H1 (cell line): ENCODE measurements around the gene NCEH1. TPM values are rescaled to one million over a fixed set of nuclear protein-coding genes. Genes with fewer than 3 reads are reported as not detected.

Experiments used
- ATF2 ChIP-seq: IDR thresholded peaks from 2 replicates; pipeline ENCODE4 v1.6.1; 2012; ENCODE audit warnings: low read length, inconsistent platforms
- CHD1 ChIP-seq: IDR thresholded peaks from 2 replicates; pipeline ENCODE4 v1.6.1; 2012; ENCODE audit warnings: low read depth, low read length, improper control_type of control experiment
- HDAC6 ChIP-seq: IDR thresholded peaks from one replicate; pipeline ENCODE4 v1.7.1; 2012; ENCODE audit warnings: low read depth, mild to moderate bottlenecking, inconsistent platforms, low read length, moderate library complexity
- JUND ChIP-seq: IDR thresholded peaks from 2 replicates; pipeline ENCODE4 v1.6.1; 2011; ENCODE audit warnings: mild to moderate bottlenecking, improper control_type of control experiment, low read length
- RAD21 ChIP-seq, 2 experiments: IDR thresholded peaks in 1 of 2; conservative IDR thresholded peaks in 1 of 2; 2 replicates each; pipeline ENCODE4 v1.6.1; 2011; ENCODE audit warnings: low read depth in 2 of 2, low read length in 2 of 2, improper control_type of control experiment in 1 of 2, inconsistent platforms in 1 of 2, mild to moderate bottlenecking in 1 of 2, moderate library complexity in 1 of 2
- RXRA ChIP-seq: IDR thresholded peaks from 2 replicates; pipeline ENCODE4 v1.6.1; 2011; ENCODE audit warnings: low read depth, mild to moderate bottlenecking, low read length, moderate library complexity; ENCODE audit not compliant: insufficient read depth
- SIRT6 ChIP-seq: IDR thresholded peaks from one replicate; pipeline ENCODE4 v1.7.1; 2012; ENCODE audit warnings: low read length, inconsistent platforms
- SP4 ChIP-seq: IDR thresholded peaks from 2 replicates; pipeline ENCODE4 v1.6.1; 2012; ENCODE audit warnings: low read length, inconsistent platforms
- TCF12 ChIP-seq: IDR thresholded peaks from 2 replicates; pipeline ENCODE4 v1.6.1; 2011; ENCODE audit warnings: low read depth, mild to moderate bottlenecking, low read length
- YY1 ChIP-seq: IDR thresholded peaks from 2 replicates; pipeline ENCODE4 v1.6.1; 2011; ENCODE audit warnings: low read depth, mild to moderate bottlenecking, low read length
- polyA plus RNA-seq, 7 experiments: library from polyadenylated mRNA; depleted of rRNA in 3 of 7; stranded (reverse) in 5 of 7; unstranded in 2 of 7; fragments of >200 nt in 5 of 7; fragments of 200-250 nt in 2 of 7; gene quantifications; 1 replicate in 5 of 7; 2 replicates in 1 of 7; 4 replicates in 1 of 7; pipeline versions ENCODE4 v1.2.1 to v1.2.3, GENCODE V29; 2011 to 2013; ENCODE audit warnings: missing spikeins in 2 of 7, mixed read lengths in 2 of 7
- total RNA-seq: library from RNA; stranded (reverse); fragmentation: NEBNext Ultra II Directional; extraction: Animal tissue kit (Norgen Biotek cat#: 25700); gene quantifications from 2 replicates; pipeline ENCODE4 v1.2.1, GENCODE V29; 2021

The NCEH1 gene
- total and polyA plus RNA-seq, 2 of the 8 experiments (the other 6 are each of a cell fraction or from before 2014, with no cell fraction given) = 2.2 to 6.4 TPM

GRCh38 chr3:172700936-172701455, 9.9 kb downstream of the NCEH1 start (continued):
- TF ChIP-seq SIRT6 (no peak), RXRA (no peak), CHD1 (no peak), SP4 (no peak), RAD21 (IDR thresholded peaks at IDR 0.05 in 1 of 2, conservative IDR thresholded peaks at IDR 0.05 in 1 of 2; ENCODE audit: low read depth in 2 of 2, low read length in 2 of 2) (no peak), YY1 (no peak), JUND (no peak), TCF12 (no peak), ATF2 (no peak), HDAC6 (no peak)
- TF ChIP-seq, all 59 proteins: peak for 0
